ENCODE data around the gene GNAZ.

- no peak for TF ChIP-seq CTCF (IDR thresholded peaks at IDR 0.05)
- no peak for TF ChIP-seq POLR2A (IDR thresholded peaks at IDR 0.05)
Observed at GRCh38 chr22:23083315-23084021, 13.1 kb downstream of the GNAZ start.
